GM23338 (cell line): ENCODE results near the gene FAM163A. TPM values are rescaled to one million over a fixed set of nuclear protein-coding genes. Genes with fewer than 3 reads are reported as not detected.

Source experiments
- ATAC-seq: fragments of 200-7000 bp; cut with Tn5 transposase; 3 replicates; pipeline ENCODE4 v1.9.1; 2020
- DNase-seq: peaks from one replicate; pipeline ENCODE4 v3.0.0-alpha.2; 2015; ENCODE audit warnings: low spot score
- H2AFZ ChIP-seq: fragments of 200-600 bp; sonication (generic); 2 replicates; pipeline ENCODE4 v1.8.0; 2016; ENCODE audit warnings: antibody characterized with exemption, mild to moderate bottlenecking, moderate library complexity
- H3F3A ChIP-seq: fragments of 200-600 bp; sonication (generic); replicated peaks from 2 replicates; pipeline ENCODE4 v1.8.0; 2017; ENCODE audit warnings: antibody characterized with exemption, mixed run types, low read depth
- H3K27ac ChIP-seq: fragments of 200-600 bp; sonication (generic); 2 replicates; pipeline ENCODE4 v1.6.1; 2016; ENCODE audit warnings: low read depth
- H3K27me3 ChIP-seq: fragments of 200-600 bp; sonication (generic); 2 replicates; pipeline ENCODE4 v1.8.0; 2016; ENCODE audit warnings: mild to moderate bottlenecking, mixed run types, moderate library complexity; ENCODE audit not compliant: insufficient read depth
- H3K36me3 ChIP-seq: fragments of 200-600 bp; sonication (generic); 2 replicates; pipeline ENCODE4 v1.8.0; 2016; ENCODE audit warnings: mild to moderate bottlenecking; ENCODE audit not compliant: insufficient read depth
- H3K4me1 ChIP-seq: fragments of 200-600 bp; sonication (generic); 2 replicates; pipeline ENCODE4 v1.8.0; 2016; ENCODE audit warnings: mild to moderate bottlenecking, moderate library complexity; ENCODE audit not compliant: insufficient read depth
- H3K4me2 ChIP-seq: fragments of 200-600 bp; sonication (generic); 2 replicates; pipeline ENCODE4 v1.7.1; 2017; ENCODE audit warnings: mixed run types
- H3K4me3 ChIP-seq: fragments of 200-600 bp; sonication (generic); 2 replicates; pipeline ENCODE4 v1.6.1; 2016; ENCODE audit warnings: mixed run types
- H3K79me2 ChIP-seq: fragments of 200-600 bp; sonication (generic); replicated peaks from 2 replicates; pipeline ENCODE4 v1.8.0; 2017; ENCODE audit warnings: mild to moderate bottlenecking; ENCODE audit not compliant: insufficient read depth
- H3K9me2 ChIP-seq: fragments of 200-600 bp; sonication (generic); 2 replicates; pipeline ENCODE4 v1.8.0; 2017; ENCODE audit not compliant: insufficient read depth
- H4K20me1 ChIP-seq: fragments of 200-600 bp; sonication (generic); replicated peaks from 2 replicates; pipeline ENCODE4 v1.8.0; 2017; ENCODE audit warnings: mild to moderate bottlenecking; ENCODE audit not compliant: insufficient read depth
- H3K27ac Mint-ChIP-seq: 2 replicates; pipeline ENCODE4 v1.8.0; 2020; ENCODE audit warnings: inconsistent platforms, mild to moderate bottlenecking, moderate library complexity, mixed read lengths
- H3K27me3 Mint-ChIP-seq: 3 replicates; pipeline ENCODE4 v1.8.0; 2022; ENCODE audit warnings: low read depth, mild to moderate bottlenecking, moderate library complexity, mixed read lengths, inconsistent platforms; ENCODE audit not compliant: insufficient read depth, poor library complexity
- H3K36me3 Mint-ChIP-seq: 3 replicates; pipeline ENCODE4 v1.8.0; 2021; ENCODE audit warnings: low read depth, mild to moderate bottlenecking, inconsistent platforms, moderate library complexity, mixed read lengths
- H3K4me1 Mint-ChIP-seq: 3 replicates; pipeline ENCODE4 v1.8.0; 2020; ENCODE audit warnings: mild to moderate bottlenecking, inconsistent platforms, mixed read lengths
- H3K4me3 Mint-ChIP-seq: 3 replicates; pipeline ENCODE4 v1.8.0; 2021; ENCODE audit warnings: moderate library complexity, mild to moderate bottlenecking, inconsistent platforms, mixed read lengths
- H3K9me3 Mint-ChIP-seq: 3 replicates; pipeline ENCODE4 v1.8.0; 2020; ENCODE audit warnings: moderate library complexity, mild to moderate bottlenecking, inconsistent platforms, mixed read lengths
- CREB1 ChIP-seq: fragments of 250-450 bp; sonication (Bioruptor Pico); IDR thresholded peaks from 2 replicates; pipeline ENCODE4 v1.5.0; 2020; ENCODE audit warnings: low read depth, mild to moderate bottlenecking, moderate library complexity
- CTCF ChIP-seq, 2 experiments: fragments of 200-600 bp in 1 of 2; sonication (generic) in 1 of 2; conservative IDR thresholded peaks; 2 replicates each; pipeline versions ENCODE4 v1.5.1 to v1.6.1; 2016 to 2017; ENCODE audit warnings: antibody characterized with exemption in 2 of 2, low read depth in 2 of 2, mild to moderate bottlenecking in 2 of 2, moderate library complexity in 1 of 2
- EZH2phosphoT487 ChIP-seq: fragments of 200-600 bp; sonication (generic); IDR thresholded peaks from one replicate; pipeline ENCODE4 v1.8.1; 2018; ENCODE audit warnings: antibody characterized with exemption; ENCODE audit not compliant: unreplicated experiment
- JUNB ChIP-seq: IDR thresholded peaks from one replicate; pipeline ENCODE4 v1.6.1; 2016; ENCODE audit warnings: antibody characterized with exemption; ENCODE audit not compliant: unreplicated experiment
- NANOG ChIP-seq: IDR thresholded peaks from 2 replicates; pipeline ENCODE4 v1.6.1; 2016; ENCODE audit warnings: antibody characterized with exemption, borderline replicate concordance
- POLR2AphosphoS5 ChIP-seq: IDR thresholded peaks from 2 replicates; pipeline ENCODE4 v1.6.1; 2016; ENCODE audit warnings: antibody characterized with exemption, low read depth
- REST ChIP-seq: IDR thresholded peaks from one replicate; pipeline ENCODE4 v1.6.1; 2018; ENCODE audit warnings: antibody characterized with exemption; ENCODE audit not compliant: unreplicated experiment
- STAT1 ChIP-seq: IDR thresholded peaks from one replicate; pipeline ENCODE4 v1.6.1; 2016; ENCODE audit warnings: antibody characterized with exemption; ENCODE audit not compliant: unreplicated experiment
- ZNF114 ChIP-seq: fragments of 250-450 bp; sonication (Bioruptor Pico); IDR thresholded peaks from 2 replicates; pipeline ENCODE4 v1.5.0; 2020; ENCODE audit warnings: mild to moderate bottlenecking, moderate library complexity
- ZNF331 ChIP-seq: fragments of 250-450 bp; sonication (Bioruptor Pico); IDR thresholded peaks from 2 replicates; pipeline ENCODE4 v1.5.0; 2020; ENCODE audit warnings: low read depth, mild to moderate bottlenecking, moderate library complexity
- polyA plus RNA-seq: library from polyadenylated mRNA; unstranded; fragments of >200 nt; fragmentation: Nextera tagmentation; extraction: Ambion mirVana; gene quantifications from 2 replicates; pipeline ENCODE4 v1.2.1, GENCODE V29; 2016
- total RNA-seq: library from RNA; depleted of rRNA; stranded (reverse); fragments of >200 nt; shearing (Covaris generic); gene quantifications from 2 replicates; pipeline ENCODE4 v1.2.3, GENCODE V29; 2014
- TF ChIP-seq, protein P1 (sequence below): fragments of 250-450 bp; sonication (Bioruptor Pico); IDR thresholded peaks from 2 replicates; pipeline ENCODE4 v1.5.0; 2020; ENCODE audit warnings: mild to moderate bottlenecking, moderate library complexity

The FAM163A gene
- total and polyA plus RNA-seq, 2 experiments from 2014 or later = not detected

DNA sequence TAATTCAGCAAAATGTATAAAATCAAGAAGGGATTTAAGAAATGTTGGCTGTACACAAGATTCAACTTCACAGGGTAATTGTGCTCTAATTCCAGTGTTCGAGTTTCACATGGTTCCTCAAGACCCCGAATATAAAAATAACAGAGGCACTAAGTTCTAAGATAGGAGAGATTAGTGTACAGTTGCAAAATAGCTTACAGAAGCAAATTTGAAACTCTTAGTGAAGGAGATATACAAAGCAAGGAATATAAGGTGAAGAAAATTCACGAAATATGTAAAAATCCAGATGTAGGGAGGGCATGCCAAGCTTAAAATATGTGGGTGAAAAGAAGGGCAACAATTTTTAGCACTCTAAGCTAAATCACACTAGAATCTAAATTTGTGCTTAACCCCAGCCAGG lies 105.1 kb downstream of the FAM163A start:
- 0 out of 2 replicates have a peak, but pooled peaks cover 4% of the 10 kb centered on the region for H4K20me1 ChIP-seq
- H3K4me3 ChIP-seq = no peak overlapping the region
- no peaks in the 10 kb centered on the region for H3K4me1 ChIP-seq
- no peak for ATAC-seq
- no peak overlapping the region for H3K4me2 ChIP-seq
- H3K4me1 Mint-ChIP-seq = no peaks in the 10 kb centered on the region
- no peak overlapping the region for H3K27ac Mint-ChIP-seq
- H3K27me3 Mint-ChIP-seq = no peaks in the 10 kb centered on the region
- no peaks in the 10 kb centered on the region for H3K9me2 ChIP-seq
- no peak for DNase-seq
- H3K36me3 Mint-ChIP-seq = peaks cover 34% of the 10 kb centered on the region
- H3F3A ChIP-seq = no peaks in the 10 kb centered on the region
- H3K4me3 Mint-ChIP-seq = no peak overlapping the region
- H3K27ac ChIP-seq = no peak overlapping the region
- H3K36me3 ChIP-seq = peaks cover 21% of the 10 kb centered on the region
- H3K9me3 Mint-ChIP-seq = no peaks in the 10 kb centered on the region
- no peak for TF ChIP-seq JUNB
- TF ChIP-seq NANOG = no peak
- TF ChIP-seq REST = no peak
- TF ChIP-seq, protein P1, sequence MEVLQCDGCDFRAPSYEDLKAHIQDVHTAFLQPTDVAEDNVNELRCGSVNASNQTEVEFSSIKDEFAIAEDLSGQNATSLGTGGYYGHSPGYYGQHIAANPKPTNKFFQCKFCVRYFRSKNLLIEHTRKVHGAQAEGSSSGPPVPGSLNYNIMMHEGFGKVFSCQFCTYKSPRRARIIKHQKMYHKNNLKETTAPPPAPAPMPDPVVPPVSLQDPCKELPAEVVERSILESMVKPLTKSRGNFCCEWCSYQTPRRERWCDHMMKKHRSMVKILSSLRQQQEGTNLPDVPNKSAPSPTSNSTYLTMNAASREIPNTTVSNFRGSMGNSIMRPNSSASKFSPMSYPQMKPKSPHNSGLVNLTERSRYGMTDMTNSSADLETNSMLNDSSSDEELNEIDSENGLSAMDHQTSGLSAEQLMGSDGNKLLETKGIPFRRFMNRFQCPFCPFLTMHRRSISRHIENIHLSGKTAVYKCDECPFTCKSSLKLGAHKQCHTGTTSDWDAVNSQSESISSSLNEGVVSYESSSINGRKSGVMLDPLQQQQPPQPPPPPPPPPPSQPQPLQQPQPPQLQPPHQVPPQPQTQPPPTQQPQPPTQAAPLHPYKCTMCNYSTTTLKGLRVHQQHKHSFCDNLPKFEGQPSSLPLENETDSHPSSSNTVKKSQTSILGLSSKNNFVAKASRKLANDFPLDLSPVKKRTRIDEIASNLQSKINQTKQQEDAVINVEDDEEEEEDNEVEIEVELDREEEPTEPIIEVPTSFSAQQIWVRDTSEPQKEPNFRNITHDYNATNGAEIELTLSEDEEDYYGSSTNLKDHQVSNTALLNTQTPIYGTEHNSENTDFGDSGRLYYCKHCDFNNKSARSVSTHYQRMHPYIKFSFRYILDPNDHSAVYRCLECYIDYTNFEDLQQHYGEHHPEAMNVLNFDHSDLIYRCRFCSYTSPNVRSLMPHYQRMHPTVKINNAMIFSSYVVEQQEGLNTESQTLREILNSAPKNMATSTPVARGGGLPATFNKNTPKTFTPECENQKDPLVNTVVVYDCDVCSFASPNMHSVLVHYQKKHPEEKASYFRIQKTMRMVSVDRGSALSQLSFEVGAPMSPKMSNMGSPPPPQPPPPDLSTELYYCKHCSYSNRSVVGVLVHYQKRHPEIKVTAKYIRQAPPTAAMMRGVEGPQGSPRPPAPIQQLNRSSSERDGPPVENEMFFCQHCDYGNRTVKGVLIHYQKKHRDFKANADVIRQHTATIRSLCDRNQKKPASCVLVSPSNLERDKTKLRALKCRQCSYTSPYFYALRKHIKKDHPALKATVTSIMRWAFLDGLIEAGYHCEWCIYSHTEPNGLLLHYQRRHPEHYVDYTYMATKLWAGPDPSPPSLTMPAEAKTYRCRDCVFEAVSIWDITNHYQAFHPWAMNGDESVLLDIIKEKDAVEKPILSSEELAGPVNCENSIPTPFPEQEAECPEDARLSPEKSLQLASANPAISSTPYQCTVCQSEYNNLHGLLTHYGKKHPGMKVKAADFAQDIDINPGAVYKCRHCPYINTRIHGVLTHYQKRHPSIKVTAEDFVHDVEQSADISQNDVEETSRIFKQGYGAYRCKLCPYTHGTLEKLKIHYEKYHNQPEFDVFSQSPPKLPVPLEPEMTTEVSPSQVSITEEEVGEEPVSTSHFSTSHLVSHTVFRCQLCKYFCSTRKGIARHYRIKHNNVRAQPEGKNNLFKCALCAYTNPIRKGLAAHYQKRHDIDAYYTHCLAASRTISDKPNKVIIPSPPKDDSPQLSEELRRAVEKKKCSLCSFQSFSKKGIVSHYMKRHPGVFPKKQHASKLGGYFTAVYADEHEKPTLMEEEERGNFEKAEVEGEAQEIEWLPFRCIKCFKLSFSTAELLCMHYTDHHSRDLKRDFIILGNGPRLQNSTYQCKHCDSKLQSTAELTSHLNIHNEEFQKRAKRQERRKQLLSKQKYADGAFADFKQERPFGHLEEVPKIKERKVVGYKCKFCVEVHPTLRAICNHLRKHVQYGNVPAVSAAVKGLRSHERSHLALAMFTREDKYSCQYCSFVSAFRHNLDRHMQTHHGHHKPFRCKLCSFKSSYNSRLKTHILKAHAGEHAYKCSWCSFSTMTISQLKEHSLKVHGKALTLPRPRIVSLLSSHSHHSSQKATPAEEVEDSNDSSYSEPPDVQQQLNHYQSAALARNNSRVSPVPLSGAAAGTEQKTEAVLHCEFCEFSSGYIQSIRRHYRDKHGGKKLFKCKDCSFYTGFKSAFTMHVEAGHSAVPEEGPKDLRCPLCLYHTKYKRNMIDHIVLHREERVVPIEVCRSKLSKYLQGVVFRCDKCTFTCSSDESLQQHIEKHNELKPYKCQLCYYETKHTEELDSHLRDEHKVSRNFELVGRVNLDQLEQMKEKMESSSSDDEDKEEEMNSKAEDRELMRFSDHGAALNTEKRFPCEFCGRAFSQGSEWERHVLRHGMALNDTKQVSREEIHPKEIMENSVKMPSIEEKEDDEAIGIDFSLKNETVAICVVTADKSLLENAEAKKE (CRISPR knock-in tag) = no peak
- TF ChIP-seq EZH2phosphoT487 = no peak
- TF ChIP-seq CTCF (conservative IDR thresholded peaks at IDR 0.05; ENCODE audit: low read depth in 2 of 2) = no peak
- no peak for TF ChIP-seq CREB1
- TF ChIP-seq STAT1 = no peak
- no peak for TF ChIP-seq ZNF331 (CRISPR knock-in tag)
- TF ChIP-seq ZNF114 (CRISPR knock-in tag) = no peak
- TF ChIP-seq POLR2AphosphoS5 = no peak
- H3K79me2 ChIP-seq = no peaks in the 10 kb centered on the region
- no peak overlapping the region for H2AFZ ChIP-seq
- no peaks in the 10 kb centered on the region for H3K27me3 ChIP-seq
